Mammary epithelial cell (primary cell): ENCODE data around the gene FHL3.

ENCODE experiments used
- EZH2 ChIP-seq: IDR thresholded peaks from 2 replicates; pipeline ENCODE4 v1.6.1; 2012; ENCODE audit warnings: low read length, inconsistent platforms, borderline replicate concordance
- TF ChIP-seq, protein P1 (sequence below), 2 donors: IDR thresholded peaks in 1 of 2; conservative IDR thresholded peaks in 1 of 2; 2 replicates each; pipeline ENCODE4 v1.5.1; 2011 to 2012; ENCODE audit warnings: inconsistent platforms in 2 of 2, low read length in 2 of 2, mild to moderate bottlenecking in 2 of 2, control low read depth in 1 of 2, low read depth in 1 of 2; ENCODE audit not compliant: insufficient read depth in 1 of 2; ENCODE audit errors: extremely low read depth in 1 of 2

GRCh38 chr1:38020396-38020795, 15.1 kb upstream of the FHL3 start:
- TF ChIP-seq EZH2: no peak
- TF ChIP-seq, protein P1, sequence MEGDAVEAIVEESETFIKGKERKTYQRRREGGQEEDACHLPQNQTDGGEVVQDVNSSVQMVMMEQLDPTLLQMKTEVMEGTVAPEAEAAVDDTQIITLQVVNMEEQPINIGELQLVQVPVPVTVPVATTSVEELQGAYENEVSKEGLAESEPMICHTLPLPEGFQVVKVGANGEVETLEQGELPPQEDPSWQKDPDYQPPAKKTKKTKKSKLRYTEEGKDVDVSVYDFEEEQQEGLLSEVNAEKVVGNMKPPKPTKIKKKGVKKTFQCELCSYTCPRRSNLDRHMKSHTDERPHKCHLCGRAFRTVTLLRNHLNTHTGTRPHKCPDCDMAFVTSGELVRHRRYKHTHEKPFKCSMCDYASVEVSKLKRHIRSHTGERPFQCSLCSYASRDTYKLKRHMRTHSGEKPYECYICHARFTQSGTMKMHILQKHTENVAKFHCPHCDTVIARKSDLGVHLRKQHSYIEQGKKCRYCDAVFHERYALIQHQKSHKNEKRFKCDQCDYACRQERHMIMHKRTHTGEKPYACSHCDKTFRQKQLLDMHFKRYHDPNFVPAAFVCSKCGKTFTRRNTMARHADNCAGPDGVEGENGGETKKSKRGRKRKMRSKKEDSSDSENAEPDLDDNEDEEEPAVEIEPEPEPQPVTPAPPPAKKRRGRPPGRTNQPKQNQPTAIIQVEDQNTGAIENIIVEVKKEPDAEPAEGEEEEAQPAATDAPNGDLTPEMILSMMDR (conservative IDR thresholded peaks at IDR 0.05 in 1 of 2, IDR thresholded peaks at IDR 0.05 in 1 of 2; ENCODE audit: extremely low read depth in 1 of 2, insufficient read depth in 1 of 2, low read depth in 1 of 2, low read length in 2 of 2): no peak
